Spleen (tissue), 7 donors: ENCODE data around the gene CSTPP1.

Experiments
- CTCF ChIP-seq, 11 experiments: fragments of 200-600 bp in 7 of 11; fragments of 450-650 bp in 4 of 11; sonication (generic) in 4 of 11; IDR thresholded peaks in 8 of 11; conservative IDR thresholded peaks in 3 of 11; 1 replicate in 7 of 11; 2 replicates in 4 of 11; pipeline versions ENCODE4 v1.4.0 to v1.8.0; 2016 to 2021; ENCODE audit warnings: antibody characterized with exemption in 11 of 11, inconsistent platforms in 4 of 11, mild to moderate bottlenecking in 1 of 11
- POLR2A ChIP-seq, 3 donors: fragments of 450-650 bp; IDR thresholded peaks; one replicate each; pipeline ENCODE4 v1.5.1; 2017; ENCODE audit warnings: antibody characterized with exemption in 3 of 3, mild to moderate bottlenecking in 1 of 3
- POLR2AphosphoS5 ChIP-seq, 3 donors: sonication (generic); formaldehyde crosslinking; IDR thresholded peaks; one replicate each; pipeline ENCODE4 v1.5.1; 2017; ENCODE audit warnings: antibody characterized with exemption in 3 of 3
- donor health status: DM: no; HTN: no; CAD: no; lungs with moderate emphysema.
- donor health status: DM: no; HTN: no; CAD: no.
- donor health status: DM: no; HTN: no; CAD: no.

- TF ChIP-seq CTCF (IDR thresholded peaks at IDR 0.05 in 8 of 11, conservative IDR thresholded peaks at IDR 0.05 in 3 of 11) (no peak), POLR2A (IDR thresholded peaks at IDR 0.05) (no peak), POLR2AphosphoS5 (IDR thresholded peaks at IDR 0.05) (no peak)
Measured at GRCh38 chr11:46901156-46901555, 35.4 kb upstream of the CSTPP1 start.
